Prostate gland (tissue), 2 donors: ENCODE data around the gene CDK5RAP2. TPM values are rescaled to one million over a fixed set of nuclear protein-coding genes. Genes with fewer than 3 reads are reported as not detected.

ENCODE experiments used
- DNase-seq: peaks from one replicate; pipeline ENCODE4 v3.0.0-alpha.2; 2019; ENCODE audit warnings: low spot score
- H3K27ac ChIP-seq, 2 donors: fragments of 200-600 bp; sonication (generic); 2 replicates each; pipeline ENCODE4 v1.5.1; 2017 to 2019
- H3K27me3 ChIP-seq: fragments of 200-600 bp; sonication (generic); replicated peaks from 2 replicates; pipeline ENCODE4 v1.5.1; 2019; ENCODE audit not compliant: insufficient read depth
- H3K36me3 ChIP-seq, 2 donors: fragments of 200-600 bp; sonication (generic); 1 replicate in 1 of 2; 2 replicates in 1 of 2; pipeline versions ENCODE4 v1.5.1 to v1.8.1; 2017 to 2019
- H3K4me1 ChIP-seq: fragments of 200-600 bp; sonication (generic); replicated peaks from 2 replicates; pipeline ENCODE4 v1.5.1; 2019
- H3K4me3 ChIP-seq, 2 donors: fragments of 200-600 bp; sonication (generic); 2 replicates each; pipeline ENCODE4 v1.5.1; 2017 to 2019
- H3K9me3 ChIP-seq: fragments of 200-600 bp; sonication (generic); 2 replicates; pipeline ENCODE4 v1.5.1; 2017
- CTCF ChIP-seq, 4 experiments: fragments of 200-600 bp in 2 of 4; fragments of 450-650 bp in 2 of 4; sonication (generic) in 2 of 4; IDR thresholded peaks; 1 replicate in 3 of 4; 2 replicates in 1 of 4; pipeline ENCODE4 v1.5.1; 2016 to 2019; ENCODE audit warnings: antibody characterized with exemption in 4 of 4, mild to moderate bottlenecking in 2 of 4, moderate library complexity in 2 of 4
- POLR2A ChIP-seq: fragments of 450-650 bp; IDR thresholded peaks from one replicate; pipeline ENCODE4 v1.6.1; 2016; ENCODE audit warnings: antibody characterized with exemption, mild to moderate bottlenecking
- POLR2AphosphoS5 ChIP-seq: sonication (generic); formaldehyde crosslinking; IDR thresholded peaks from one replicate; pipeline ENCODE4 v1.6.1; 2017; ENCODE audit warnings: antibody characterized with exemption
- WGBS: methylation state at CpG from one replicate; pipeline ENCODE4 v1.1.5; 2018; 5-methylcytosine and 5-hydroxymethylcytosine counted together
- intact Hi-C: fragments of 100-400 bp; cut with DNase I; formaldehyde crosslinking; loops from one replicate; pipeline ENCODE4 v1.14.2; 2022
- total RNA-seq, 2 donors: library from RNA; depleted of rRNA; stranded (reverse); fragments of >200 nt; gene quantifications; one replicate each; pipeline ENCODE4 v1.1.0, GENCODE V29; 2016

Gene CDK5RAP2
- total RNA-seq, 2 donors from 2014 or later = 48.6 to 54.1 TPM

DNA sequence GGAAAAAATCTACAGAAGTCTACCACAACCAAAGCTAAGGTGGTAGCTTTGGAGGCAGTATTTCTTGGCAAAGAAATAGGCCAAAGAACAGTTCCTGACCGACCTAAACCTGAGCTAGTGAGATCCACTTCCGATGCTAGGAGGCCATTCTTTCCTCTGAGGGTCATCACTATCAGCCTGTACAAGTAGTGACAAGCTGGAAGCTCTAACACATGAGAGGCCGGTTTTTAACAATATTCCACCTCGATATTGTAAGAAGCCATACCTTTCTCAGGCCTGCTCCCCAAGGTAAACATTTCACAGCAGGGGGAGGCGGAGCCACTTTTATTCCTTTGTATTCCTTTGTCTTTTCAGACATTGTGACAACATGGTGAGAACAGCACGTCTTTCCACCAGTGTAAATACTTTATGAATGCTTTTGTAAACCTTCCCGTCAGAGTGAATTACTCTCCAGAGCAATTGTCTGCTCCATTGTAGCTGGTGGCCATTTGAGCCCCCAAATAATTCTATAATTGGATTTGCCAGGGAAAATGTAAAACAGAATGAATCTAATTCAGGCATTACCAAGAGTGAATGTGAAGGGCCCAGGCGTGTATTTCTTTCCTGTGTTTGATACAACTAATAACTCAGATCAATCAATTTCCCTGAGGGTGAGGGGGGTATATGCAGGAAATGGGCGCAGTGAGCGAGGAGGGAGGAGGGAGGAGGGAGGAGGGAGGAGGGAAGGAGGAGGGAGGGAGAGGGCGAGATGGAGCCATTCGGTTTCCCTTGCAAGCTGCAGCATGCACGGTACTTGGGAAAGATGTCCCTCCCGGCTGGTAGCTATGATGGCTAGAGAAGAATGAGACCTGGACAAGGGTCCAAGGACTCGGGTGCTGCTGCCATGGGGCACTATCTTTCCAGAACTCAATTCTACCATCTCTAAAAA, 166.6 kb downstream of the CDK5RAP2 start:
- 50% methylated on average over 15 of the region's 15 CpGs for WGBS
- no peaks in the 10 kb centered on the region for H3K36me3 ChIP-seq
- H3K9me3 ChIP-seq = no peaks in the 10 kb centered on the region
- H3K4me3 ChIP-seq = no peak overlapping the region
- TF ChIP-seq CTCF (IDR thresholded peaks at IDR 0.05) (no peak), POLR2AphosphoS5 (peak; percentile 79), POLR2A (no peak)
- H3K27me3 ChIP-seq = no peaks in the 10 kb centered on the region
- intact Hi-C loops = no loop called here
- peaks cover 13% of the 10 kb centered on the region for H3K4me1 ChIP-seq
- H3K27ac ChIP-seq = peak overlapping the region; percentile 63 to 69
- peak; percentile 64 for DNase-seq

DNA sequence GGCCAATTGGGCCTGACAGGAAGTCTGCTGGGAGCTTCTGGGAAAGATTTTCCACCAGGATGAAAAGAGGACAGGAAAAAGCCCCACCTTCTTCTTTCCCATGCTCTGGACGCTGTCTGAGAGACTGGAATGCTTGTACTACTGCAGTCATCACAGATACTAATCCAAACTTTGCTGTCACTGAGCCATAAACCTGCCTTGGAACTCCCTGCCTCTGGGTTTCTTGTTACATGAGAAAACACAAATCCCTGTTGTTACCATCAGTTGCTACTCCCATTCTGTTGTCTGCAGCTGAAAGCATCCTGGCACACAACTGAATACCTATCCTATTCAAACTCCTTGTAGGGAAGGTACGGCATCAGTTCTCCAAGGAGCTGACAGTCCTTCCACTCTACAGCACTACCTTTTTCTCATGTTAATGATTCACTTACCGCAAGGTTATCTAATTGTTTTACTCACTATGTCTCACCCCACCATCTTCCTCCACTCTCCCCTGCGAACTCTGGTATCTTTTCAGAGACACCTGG, 167.5 kb downstream of the CDK5RAP2 start:
- H3K4me3 ChIP-seq = no peak overlapping the region
- no peaks in the 10 kb centered on the region for H3K36me3 ChIP-seq
- peaks cover 13% of the 10 kb centered on the region for H3K4me1 ChIP-seq
- peak overlapping the region; percentile 55 to 69 for H3K27ac ChIP-seq
- no peaks in the 10 kb centered on the region for H3K9me3 ChIP-seq
- intact Hi-C loops = no loop called here
- peak; percentile 58 for DNase-seq
- TF ChIP-seq POLR2AphosphoS5 = peak; percentile 69
- no peak for TF ChIP-seq POLR2A
- WGBS = 48% methylated on average over 4 of the region's 4 CpGs
- no peaks in the 10 kb centered on the region for H3K27me3 ChIP-seq

- H3K4me1 ChIP-seq = peaks cover 13% of the 10 kb centered on the region
- no peaks in the 10 kb centered on the region for H3K36me3 ChIP-seq
- H3K27ac ChIP-seq = peak overlapping the region; percentile 55 to 69
- 73% methylated on average over 5 of the region's 5 CpGs for WGBS
- H3K9me3 ChIP-seq = no peaks in the 10 kb centered on the region
- no peaks in the 10 kb centered on the region for H3K27me3 ChIP-seq
- intact Hi-C loops = no loop called here
- no peak overlapping the region for H3K4me3 ChIP-seq
- DNase-seq = no peak
- no peak for TF ChIP-seq CTCF (IDR thresholded peaks at IDR 0.05)
- TF ChIP-seq POLR2AphosphoS5 = no peak
- TF ChIP-seq POLR2A = no peak
Observed at GRCh38 chr9:120411862-120412424, 168.0 kb downstream of the CDK5RAP2 start.

- Histone ChIP-seq H3K27me3 (no peaks in the 10 kb centered on the region), H3K4me3 (no peak overlapping the region), H3K4me1 (peaks cover 13% of the 10 kb centered on the region), H3K36me3 (peaks cover 0 to 5% of the 10 kb centered on the region in 2 donors), H3K27ac (peak overlapping the region; percentile 13 to 69), H3K9me3 (no peaks in the 10 kb centered on the region)
- TF ChIP-seq CTCF (IDR thresholded peaks at IDR 0.05) (no peak), POLR2A (no peak), POLR2AphosphoS5 (no peak)
- intact Hi-C loops = no loop called here
- 38% methylated on average over 3 of the region's 3 CpGs for WGBS
- no peak for DNase-seq
Observed at GRCh38 chr9:120410925-120411501, 169.0 kb downstream of the CDK5RAP2 start.

DNA sequence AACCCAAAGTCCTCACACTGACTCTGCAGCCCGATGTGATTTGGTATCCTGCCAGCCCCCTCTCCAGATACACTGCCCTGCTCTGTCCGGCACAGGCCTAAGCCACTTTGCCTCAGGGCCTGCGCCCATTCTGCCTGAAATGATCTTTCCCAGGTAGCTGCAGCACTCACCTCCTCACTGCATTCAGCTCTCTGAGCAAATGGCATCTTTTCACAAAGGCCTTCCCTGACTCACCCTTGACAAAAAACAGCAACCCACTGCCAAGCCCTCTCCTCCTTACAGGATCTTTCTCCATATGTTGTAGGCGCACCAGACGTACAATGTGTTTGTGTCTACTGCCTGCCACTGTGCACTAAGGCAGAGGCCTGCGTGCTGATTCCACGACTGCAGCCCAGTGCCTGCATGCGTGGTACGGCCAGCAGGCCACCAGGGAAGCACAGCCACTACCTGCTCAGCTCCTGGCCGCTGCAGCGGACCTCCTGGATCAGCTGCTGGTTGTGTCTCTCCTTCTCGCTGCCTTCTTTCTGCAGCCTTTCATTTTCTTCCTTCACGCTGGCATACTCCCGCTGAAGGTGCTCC, 171.2 kb downstream of the CDK5RAP2 start:
- 84% methylated on average over 14 of the region's 14 CpGs for WGBS
- intact Hi-C loops = no loop called here
- Histone ChIP-seq H3K36me3 (peaks cover 0 to 5% of the 10 kb centered on the region in 2 donors), H3K4me3 (no peak overlapping the region), H3K27me3 (no peaks in the 10 kb centered on the region), H3K27ac (peak overlapping the region in 1 of 2 donors; percentile 69), H3K9me3 (no peaks in the 10 kb centered on the region), H3K4me1 (peaks cover 13% of the 10 kb centered on the region)
- no peak for TF ChIP-seq POLR2A
- TF ChIP-seq CTCF (IDR thresholded peaks at IDR 0.05) = no peak
- TF ChIP-seq POLR2AphosphoS5 = no peak
- DNase-seq = no peak
